ENCODE results near the gene PTP4A1. TPM values are rescaled to one million over a fixed set of nuclear protein-coding genes. Genes with fewer than 3 reads are reported as not detected.

PTP4A1 gene
- total and polyA plus RNA-seq, 2 of the 4 experiments (the other 2 are of a cell fraction) = 31.2 to 53.1 TPM

DNA sequence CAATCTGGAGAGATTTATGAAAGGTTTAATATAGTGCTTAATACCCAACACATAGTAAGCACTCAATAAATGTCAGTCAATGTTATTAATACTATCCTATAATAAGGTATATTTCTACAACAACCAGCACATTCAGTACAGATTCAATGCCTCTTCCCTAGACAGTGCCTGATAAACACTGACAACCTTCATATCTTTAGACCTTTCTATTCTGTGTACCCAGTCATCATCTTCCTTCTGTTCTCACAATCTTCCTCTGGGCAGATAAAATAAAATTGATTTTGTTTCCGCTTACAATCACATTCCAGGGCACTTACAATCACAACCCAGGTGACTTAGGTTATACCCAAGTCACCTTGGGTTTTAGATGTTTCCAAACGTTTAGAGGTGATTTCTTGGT lies 11.0 kb upstream of the PTP4A1 start:
- ATAC-seq (ENCODE audit: low read depth) = no peak; the same call in 1 of the 2 replicates
- no TSS peak for BruUV-seq (replicated peaks)
- Histone ChIP-seq H3K79me1 (ENCODE audit: low read depth in 1 of 2, low read length in 2 of 2) (no peaks in the 10 kb centered on the region), H4K5ac (ENCODE audit: low read depth, low read length) (no peak overlapping the region), H3K4me2 (ENCODE audit: low read depth, low read length) (no peak overlapping the region), H4K8ac (ENCODE audit: low read depth in 2 of 2, low read length in 2 of 2) (no peak overlapping the region), H3K27me3 (ENCODE audit: control insufficient read depth, insufficient read depth, low read length) (no peaks in the 10 kb centered on the region), H2BK5ac (ENCODE audit: low read depth, low read length, poor library complexity, severe bottlenecking) (no peak overlapping the region), H3K9ac (ENCODE audit: low read depth, low read length) (no peak overlapping the region), H3K36me3 (ENCODE audit: control insufficient read depth, insufficient read depth, low read length) (no peaks in the 10 kb centered on the region), H3K56ac (ENCODE audit: extremely low read depth, insufficient read depth, low read length) (no peak overlapping the region), H3K27ac (ENCODE audit: insufficient read depth, low read length) (no peak overlapping the region), H3K14ac (replicated peaks; ENCODE audit: low read depth, low read length) (no peak overlapping the region), H3K4me3 (ENCODE audit: insufficient read depth, low read depth, low read length) (no peak overlapping the region), H4K20me1 (ENCODE audit: insufficient read depth, low read length) (no peaks in the 10 kb centered on the region), H2AFZ (replicated peaks; ENCODE audit: low read length, poor library complexity) (no peak overlapping the region), H2BK15ac (ENCODE audit: low read depth, low read length) (no peak overlapping the region), H2BK120ac (ENCODE audit: low read depth, low read length) (no peak overlapping the region), H3K4me1 (ENCODE audit: control insufficient read depth, insufficient read depth, low read length) (peaks cover 2% of the 10 kb centered on the region; the same call in 1 of the 2 replicates), H2AK9ac (replicated peaks; ENCODE audit: low read depth, low read length, poor library complexity) (no peak overlapping the region), H3K4ac (ENCODE audit: low read depth, low read length) (no peak overlapping the region), H3K18ac (ENCODE audit: low read depth, low read length) (no peak overlapping the region), H3K9me1 (ENCODE audit: insufficient read depth, low read length) (no peaks in the 10 kb centered on the region), H4K91ac (ENCODE audit: insufficient read depth, low read depth, low read length) (no peak overlapping the region), H3K23ac (ENCODE audit: low read depth, low read length) (no peak overlapping the region), H3K9me3 (ENCODE audit: control insufficient read depth, insufficient read depth, low read length) (no peaks in the 10 kb centered on the region), H2BK20ac (ENCODE audit: low read depth, low read length) (no peak overlapping the region), H2AK5ac (ENCODE audit: low read depth, low read length) (no peak overlapping the region)
- no CpG with 5 or more reads among the region's 2 CpGs for WGBS, 2 experiments (ENCODE audit: extremely low coverage in 2 of 2, insufficient read length in 1 of 2)
- no peak for DNase-seq
- dilution Hi-C loops (cut with HindIII; ENCODE audit: low sequenced_read_pairs, unreplicated experiment) (no loop called here), intact Hi-C loops (cut with micrococcal nuclease) (loop anchor here (2.0 kb wide), 1 partner anchor 34 kb away; no protein-coding TSS in a partner anchor), in situ Hi-C loops (cut with MboI; ENCODE audit: low sequenced_read_pairs) (loop anchor here (25.0 kb wide), 1 partner anchor 199 kb away; no protein-coding TSS in a partner anchor)
- CTCF ChIA-PET = no interaction called here
- TF ChIP-seq MXI1 (IDR thresholded peaks at IDR 0.05; ENCODE audit: borderline replicate concordance, low read depth, low read length) (no peak), CEBPB (IDR thresholded peaks at IDR 0.05; ENCODE audit: low read depth, low read length) (no peak), POLR2A (IDR thresholded peaks at IDR 0.05; ENCODE audit: low read depth, low read length) (no peak), BHLHE40 (IDR thresholded peaks at IDR 0.05; ENCODE audit: low read depth, low read length) (no peak), RFX5 (IDR thresholded peaks at IDR 0.05; ENCODE audit: low read depth, low read length) (no peak), NFE2L2 (IDR thresholded peaks at IDR 0.05; ENCODE audit: low read depth, low read length) (no peak), MAFK (IDR thresholded peaks at IDR 0.05; ENCODE audit: low read depth, low read length) (no peak)
- TF ChIP-seq, protein P1, sequence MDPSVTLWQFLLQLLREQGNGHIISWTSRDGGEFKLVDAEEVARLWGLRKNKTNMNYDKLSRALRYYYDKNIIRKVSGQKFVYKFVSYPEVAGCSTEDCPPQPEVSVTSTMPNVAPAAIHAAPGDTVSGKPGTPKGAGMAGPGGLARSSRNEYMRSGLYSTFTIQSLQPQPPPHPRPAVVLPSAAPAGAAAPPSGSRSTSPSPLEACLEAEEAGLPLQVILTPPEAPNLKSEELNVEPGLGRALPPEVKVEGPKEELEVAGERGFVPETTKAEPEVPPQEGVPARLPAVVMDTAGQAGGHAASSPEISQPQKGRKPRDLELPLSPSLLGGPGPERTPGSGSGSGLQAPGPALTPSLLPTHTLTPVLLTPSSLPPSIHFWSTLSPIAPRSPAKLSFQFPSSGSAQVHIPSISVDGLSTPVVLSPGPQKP (IDR thresholded peaks at IDR 0.05; ENCODE audit: borderline replicate concordance, low read depth, low read length) = no peak
- TF ChIP-seq, protein P2, sequence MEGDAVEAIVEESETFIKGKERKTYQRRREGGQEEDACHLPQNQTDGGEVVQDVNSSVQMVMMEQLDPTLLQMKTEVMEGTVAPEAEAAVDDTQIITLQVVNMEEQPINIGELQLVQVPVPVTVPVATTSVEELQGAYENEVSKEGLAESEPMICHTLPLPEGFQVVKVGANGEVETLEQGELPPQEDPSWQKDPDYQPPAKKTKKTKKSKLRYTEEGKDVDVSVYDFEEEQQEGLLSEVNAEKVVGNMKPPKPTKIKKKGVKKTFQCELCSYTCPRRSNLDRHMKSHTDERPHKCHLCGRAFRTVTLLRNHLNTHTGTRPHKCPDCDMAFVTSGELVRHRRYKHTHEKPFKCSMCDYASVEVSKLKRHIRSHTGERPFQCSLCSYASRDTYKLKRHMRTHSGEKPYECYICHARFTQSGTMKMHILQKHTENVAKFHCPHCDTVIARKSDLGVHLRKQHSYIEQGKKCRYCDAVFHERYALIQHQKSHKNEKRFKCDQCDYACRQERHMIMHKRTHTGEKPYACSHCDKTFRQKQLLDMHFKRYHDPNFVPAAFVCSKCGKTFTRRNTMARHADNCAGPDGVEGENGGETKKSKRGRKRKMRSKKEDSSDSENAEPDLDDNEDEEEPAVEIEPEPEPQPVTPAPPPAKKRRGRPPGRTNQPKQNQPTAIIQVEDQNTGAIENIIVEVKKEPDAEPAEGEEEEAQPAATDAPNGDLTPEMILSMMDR (conservative IDR thresholded peaks at IDR 0.05; ENCODE audit: low read depth, low read length) = no peak
- POLR2A ChIA-PET (ENCODE audit: unreplicated experiment) = no interaction called here
